Stimulated activated CD8-positive, alpha-beta memory T cell treated with anti-CD3 and anti-CD28 coated beads, Interleukin-15, amount 100 ng/mL, for 1 hour (primary cell): ENCODE data around the gene EPHA8.

Experiments used
- DNase-seq: peaks from one replicate; pipeline ENCODE4 v3.0.0-alpha.2; 2020; ENCODE audit warnings: low read depth

The EPHA8 gene

GRCh38 chr1:22562584-22563583 lies at the start of gene EPHA8:
TSS of gene EPHA8 (plus strand) at chr1:22563489. CDS start at chr1:22563636, 147 bp downstream.
- no peak for DNase-seq

GRCh38 chr1:22516906-22517571 lies 46.2 kb upstream of the EPHA8 start:
- no peak for DNase-seq

- DNase-seq: no peak
These were observed 45.3 kb upstream of the EPHA8 start for GRCh38 chr1:22517956-22518355.

GRCh38 chr1:22518379-22518778 lies 44.9 kb upstream of the EPHA8 start:
- DNase-seq: no peak

- no peak for DNase-seq
These were observed 42.4 kb upstream of the EPHA8 start for GRCh38 chr1:22520871-22521270.

GRCh38 chr1:22521692-22522091 lies 41.6 kb upstream of the EPHA8 start:
- DNase-seq: no peak

GRCh38 chr1:22522221-22522743 lies 41.0 kb upstream of the EPHA8 start:
- no peak for DNase-seq

- DNase-seq: no peak
These were observed 38.8 kb upstream of the EPHA8 start for GRCh38 chr1:22524481-22524880.

- no peak for DNase-seq
These were observed 38.1 kb upstream of the EPHA8 start for GRCh38 chr1:22525211-22525610.

- DNase-seq: no peak
These were observed 37.6 kb upstream of the EPHA8 start for GRCh38 chr1:22525646-22526045.

GRCh38 chr1:22526098-22526497 lies 37.2 kb upstream of the EPHA8 start:
- no peak for DNase-seq

GRCh38 chr1:22526677-22527076 lies 36.6 kb upstream of the EPHA8 start:
- no peak for DNase-seq

- no peak for DNase-seq
These were observed 36.2 kb upstream of the EPHA8 start for GRCh38 chr1:22527122-22527521.

- DNase-seq: no peak
These were observed 35.6 kb upstream of the EPHA8 start for GRCh38 chr1:22527555-22528296.

- DNase-seq: no peak
These were observed 34.8 kb upstream of the EPHA8 start for GRCh38 chr1:22528451-22528850.

GRCh38 chr1:22529901-22530621 lies 33.2 kb upstream of the EPHA8 start:
- DNase-seq: no peak

- DNase-seq: no peak
These were observed 32.6 kb upstream of the EPHA8 start for GRCh38 chr1:22530715-22531114.

- no peak for DNase-seq
These were observed 32.0 kb upstream of the EPHA8 start for GRCh38 chr1:22531251-22531650.

GRCh38 chr1:22533244-22533895 lies 29.9 kb upstream of the EPHA8 start:
- DNase-seq: no peak

- DNase-seq: no peak
These were observed 28.3 kb upstream of the EPHA8 start for GRCh38 chr1:22534951-22535350.

GRCh38 chr1:22535399-22535798 lies 27.9 kb upstream of the EPHA8 start:
- no peak for DNase-seq
